Uterus (tissue), 2 donors: ENCODE results near the gene C2CD3.

ENCODE experiments used
- CTCF ChIP-seq, 4 experiments: fragments of 200-600 bp in 2 of 4; fragments of 450-650 bp in 2 of 4; sonication (generic) in 2 of 4; IDR thresholded peaks; one replicate each; pipeline ENCODE4 v1.5.1; 2016 to 2019; ENCODE audit warnings: antibody characterized with exemption in 4 of 4, mild to moderate bottlenecking in 2 of 4, moderate library complexity in 1 of 4
- POLR2A ChIP-seq, 2 donors: fragments of 450-650 bp; IDR thresholded peaks; one replicate each; pipeline ENCODE4 v1.6.1; 2016; ENCODE audit warnings: antibody characterized with exemption in 2 of 2, mild to moderate bottlenecking in 1 of 2, moderate library complexity in 1 of 2

- TF ChIP-seq POLR2A (IDR thresholded peaks at IDR 0.05) (no peak), CTCF (IDR thresholded peaks at IDR 0.05) (no peak)
Observed at GRCh38 chr11:74023276-74023675, 147.5 kb downstream of the C2CD3 start.
